ENCODE results near the gene SLC4A2. TPM values are rescaled to one million over a fixed set of nuclear protein-coding genes. Genes with fewer than 3 reads are reported as not detected.

The SLC4A2 gene
- total RNA-seq, 3 donors from 2014 or later (not counting 1 experiment from before 2014, with no cell fraction given), result 60.4 to 87.3 (median 66.1) TPM

DNA sequence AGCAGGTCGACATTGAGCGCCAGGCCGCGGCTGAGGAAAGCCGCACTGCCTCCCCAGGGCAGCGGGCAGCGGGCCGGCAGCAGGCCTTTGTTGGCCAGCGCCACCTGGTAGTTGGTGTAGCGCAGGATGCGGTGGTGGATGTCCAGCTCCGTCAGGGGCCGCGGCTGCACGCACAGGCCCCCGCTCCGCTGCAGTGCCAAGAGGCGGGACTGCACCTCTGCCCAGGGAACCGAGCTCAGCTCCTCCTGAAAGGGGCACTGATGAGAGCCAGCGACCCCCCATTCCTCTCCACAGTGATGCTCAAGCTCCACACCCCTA, 40.3 kb upstream of the SLC4A2 start:
- DNase-seq (no peak), ATAC-seq (no peak)
- Mint-ChIP-seq H3K27ac (peak overlapping the region in 1 of 2 donors; percentile 77), H3K27me3 (ENCODE audit: low read depth in 2 of 2) (peaks cover 0 to 43% of the 10 kb centered on the region in 2 donors), H3K9me3 (no peaks in the 10 kb centered on the region), H3K36me3 (no peaks in the 10 kb centered on the region), H3K4me1 (peaks cover 36 to 48% of the 10 kb centered on the region in 2 donors), H3K4me3 (peak overlapping the region; percentile 87)
- Histone ChIP-seq H3K9me3 (ENCODE audit: control insufficient read depth, insufficient read depth, low read length) (no peaks in the 10 kb centered on the region), H3K36me3 (ENCODE audit: control insufficient read depth, insufficient read depth, low read length) (no peaks in the 10 kb centered on the region), H3K27me3 (ENCODE audit: control insufficient read depth, insufficient read depth, low read length) (peaks cover 19% of the 10 kb centered on the region), H3K4me1 (ENCODE audit: control insufficient read depth, insufficient read depth, low read length) (peaks cover 35% of the 10 kb centered on the region), H3K27ac (ENCODE audit: low read length) (no peak overlapping the region), H3K4me3 (ENCODE audit: low read length) (no peak overlapping the region)
- 23% methylated on average over 20 of the region's 20 CpGs for WGBS (ENCODE audit: insufficient coverage)
- intact Hi-C loops (cut with micrococcal nuclease), result loop anchor here (5.0 to 10.0 kb wide), 2 partner anchors 57 to 354 kb away; no protein-coding TSS in a partner anchor
- TF ChIP-seq, protein P1, sequence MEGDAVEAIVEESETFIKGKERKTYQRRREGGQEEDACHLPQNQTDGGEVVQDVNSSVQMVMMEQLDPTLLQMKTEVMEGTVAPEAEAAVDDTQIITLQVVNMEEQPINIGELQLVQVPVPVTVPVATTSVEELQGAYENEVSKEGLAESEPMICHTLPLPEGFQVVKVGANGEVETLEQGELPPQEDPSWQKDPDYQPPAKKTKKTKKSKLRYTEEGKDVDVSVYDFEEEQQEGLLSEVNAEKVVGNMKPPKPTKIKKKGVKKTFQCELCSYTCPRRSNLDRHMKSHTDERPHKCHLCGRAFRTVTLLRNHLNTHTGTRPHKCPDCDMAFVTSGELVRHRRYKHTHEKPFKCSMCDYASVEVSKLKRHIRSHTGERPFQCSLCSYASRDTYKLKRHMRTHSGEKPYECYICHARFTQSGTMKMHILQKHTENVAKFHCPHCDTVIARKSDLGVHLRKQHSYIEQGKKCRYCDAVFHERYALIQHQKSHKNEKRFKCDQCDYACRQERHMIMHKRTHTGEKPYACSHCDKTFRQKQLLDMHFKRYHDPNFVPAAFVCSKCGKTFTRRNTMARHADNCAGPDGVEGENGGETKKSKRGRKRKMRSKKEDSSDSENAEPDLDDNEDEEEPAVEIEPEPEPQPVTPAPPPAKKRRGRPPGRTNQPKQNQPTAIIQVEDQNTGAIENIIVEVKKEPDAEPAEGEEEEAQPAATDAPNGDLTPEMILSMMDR (IDR thresholded peaks at IDR 0.05), result no peak

DNA sequence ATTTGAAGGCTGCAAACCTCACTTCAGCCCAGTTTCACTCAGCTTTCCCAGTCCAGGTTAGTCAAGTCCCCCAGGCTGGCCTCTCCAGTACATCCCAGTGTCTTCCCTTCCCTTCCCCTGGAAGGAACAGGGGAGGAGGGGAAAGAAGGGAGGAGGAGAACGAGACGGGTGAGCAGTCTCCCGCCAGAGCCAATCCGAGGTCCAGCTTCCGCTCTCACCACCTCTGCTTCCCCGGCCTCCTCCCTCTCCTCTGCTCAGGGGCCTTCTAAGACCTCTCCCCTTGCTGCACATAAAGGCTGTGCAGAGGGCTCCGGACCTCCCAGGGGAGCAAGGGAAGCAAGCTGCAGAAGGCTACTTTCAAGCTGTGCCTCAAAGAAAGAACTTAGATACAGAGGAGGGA, 39.2 kb upstream of the SLC4A2 start:
- peaks cover 27 to 37% of the 10 kb centered on the region in 2 donors for H3K4me1 Mint-ChIP-seq
- DNase-seq, result no peak
- TF ChIP-seq, protein P1 (IDR thresholded peaks at IDR 0.05), result no peak
- Histone ChIP-seq H3K27me3 (ENCODE audit: control insufficient read depth, insufficient read depth, low read length) (peaks cover 19% of the 10 kb centered on the region), H3K27ac (ENCODE audit: low read length) (no peak overlapping the region), H3K4me1 (ENCODE audit: control insufficient read depth, insufficient read depth, low read length) (peaks cover 23% of the 10 kb centered on the region), H3K36me3 (ENCODE audit: control insufficient read depth, insufficient read depth, low read length) (no peaks in the 10 kb centered on the region), H3K9me3 (ENCODE audit: control insufficient read depth, insufficient read depth, low read length) (no peaks in the 10 kb centered on the region), H3K4me3 (ENCODE audit: low read length) (no peak overlapping the region)
- intact Hi-C loops (cut with micrococcal nuclease), result no loop called here
- 79% methylated on average over 4 of the region's 7 CpGs for WGBS (ENCODE audit: insufficient coverage)
- no peak for ATAC-seq
- H3K4me3 Mint-ChIP-seq, result no peak overlapping the region
- H3K27ac Mint-ChIP-seq, result no peak overlapping the region
- H3K36me3 Mint-ChIP-seq, result no peaks in the 10 kb centered on the region
- no peaks in the 10 kb centered on the region for H3K9me3 Mint-ChIP-seq
- peaks cover 0 to 43% of the 10 kb centered on the region in 2 donors for H3K27me3 Mint-ChIP-seq (ENCODE audit: low read depth in 2 of 2)

DNA sequence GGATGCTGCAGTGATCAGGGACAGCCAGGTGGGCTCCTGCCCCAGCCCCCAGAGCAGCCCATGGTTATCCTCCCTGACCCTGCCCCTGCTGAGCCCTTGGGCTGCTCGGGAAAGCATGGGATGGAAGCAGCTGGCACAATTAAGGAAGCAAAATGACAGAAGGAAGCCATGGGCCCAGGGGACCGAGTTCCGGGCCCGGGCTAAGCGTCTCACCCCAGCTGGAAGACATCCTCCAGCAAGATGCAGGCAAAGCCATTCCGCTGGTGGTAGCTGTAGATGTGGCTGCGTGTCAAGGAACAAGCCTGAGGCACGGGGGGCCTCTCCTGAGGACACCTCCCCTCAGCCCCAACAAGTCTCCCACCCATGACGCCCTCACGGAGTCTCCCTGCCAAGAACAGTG, 36.2 kb upstream of the SLC4A2 start:
- H3K4me3 Mint-ChIP-seq, result no peak overlapping the region
- H3K27ac Mint-ChIP-seq, result no peak overlapping the region
- H3K27me3 Mint-ChIP-seq (ENCODE audit: low read depth in 2 of 2), result peaks cover 0 to 35% of the 10 kb centered on the region in 2 donors
- H3K4me1 Mint-ChIP-seq, result peaks cover 23% of the 10 kb centered on the region in 2 donors
- TF ChIP-seq, protein P1 (IDR thresholded peaks at IDR 0.05), result no peak
- no peaks in the 10 kb centered on the region for H3K36me3 Mint-ChIP-seq
- peaks cover 21% of the 10 kb centered on the region for H3K4me1 ChIP-seq (ENCODE audit: control insufficient read depth, insufficient read depth, low read length)
- no peak for ATAC-seq
- DNase-seq, result no peak
- intact Hi-C loops (cut with micrococcal nuclease), result no loop called here
- no peaks in the 10 kb centered on the region for H3K9me3 Mint-ChIP-seq
- no peak overlapping the region for H3K4me3 ChIP-seq (ENCODE audit: low read length)
- H3K27me3 ChIP-seq (ENCODE audit: control insufficient read depth, insufficient read depth, low read length), result peaks cover 19% of the 10 kb centered on the region
- no peaks in the 10 kb centered on the region for H3K36me3 ChIP-seq (ENCODE audit: control insufficient read depth, insufficient read depth, low read length)
- H3K27ac ChIP-seq (ENCODE audit: low read length), result no peak overlapping the region
- 84% methylated on average over 10 of the region's 10 CpGs for WGBS (ENCODE audit: insufficient coverage)
- no peaks in the 10 kb centered on the region for H3K9me3 ChIP-seq (ENCODE audit: control insufficient read depth, insufficient read depth, low read length)

DNA sequence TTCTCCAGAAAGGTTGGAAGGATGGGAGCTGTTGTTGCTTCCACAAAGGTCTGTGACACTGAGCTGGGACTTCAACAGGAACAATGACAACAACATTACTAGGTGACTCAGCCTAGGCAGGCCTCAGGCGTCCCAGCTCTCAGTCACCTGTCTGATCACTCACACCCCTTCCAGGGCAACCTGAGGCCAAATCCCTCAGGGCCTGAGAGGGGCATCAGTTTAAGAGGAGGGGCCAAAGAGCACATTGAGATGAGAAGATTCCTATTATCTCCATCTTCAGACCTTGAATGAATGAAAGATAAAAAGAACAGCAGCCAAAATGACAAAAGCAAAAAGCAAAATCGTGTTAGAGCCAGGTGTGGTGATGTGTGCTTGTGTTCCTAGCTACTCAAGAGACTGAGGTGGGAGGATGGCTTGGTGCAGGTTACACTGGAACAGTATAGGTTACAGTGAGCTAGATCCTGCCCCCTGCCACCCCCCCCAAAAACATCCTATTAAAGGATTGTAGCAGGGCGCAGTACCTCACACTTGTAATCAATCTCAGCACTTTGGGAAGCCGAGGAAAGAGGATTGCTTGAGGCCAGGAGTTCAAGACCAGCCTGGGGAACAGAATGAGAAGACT, 34.8 kb upstream of the SLC4A2 start, which contains the start of gene ATG9B:
Gene ATG9B (minus strand): TSS at position 60 of the 622 bp plus-strand sequence. CDS start 71 bp downstream, outside the sequence.
- peaks cover 16 to 18% of the 10 kb centered on the region in 2 donors for H3K4me1 Mint-ChIP-seq
- H3K27ac ChIP-seq (ENCODE audit: low read length), result no peak within 1 kb of the TSS
- peaks cover 0 to 24% of the 10 kb centered on the region in 2 donors for H3K27me3 Mint-ChIP-seq (ENCODE audit: low read depth in 2 of 2)
- H3K4me3 Mint-ChIP-seq, result no peak within 1 kb of the TSS
- ATAC-seq, result no peak
- H3K27me3 ChIP-seq (ENCODE audit: control insufficient read depth, insufficient read depth, low read length), result peaks cover 13% of the 10 kb centered on the region
- H3K9me3 Mint-ChIP-seq, result no peaks in the 10 kb centered on the region
- H3K4me1 ChIP-seq (ENCODE audit: control insufficient read depth, insufficient read depth, low read length), result peaks cover 19% of the 10 kb centered on the region
- no peaks in the 10 kb centered on the region for H3K36me3 Mint-ChIP-seq
- WGBS (ENCODE audit: insufficient coverage), result 92% methylated on average over 4 of the region's 4 CpGs
- no peak for DNase-seq
- no peak within 1 kb of the TSS for H3K27ac Mint-ChIP-seq
- H3K9me3 ChIP-seq (ENCODE audit: control insufficient read depth, insufficient read depth, low read length), result no peaks in the 10 kb centered on the region
- TF ChIP-seq, protein P1 (IDR thresholded peaks at IDR 0.05), result no peak
- H3K4me3 ChIP-seq (ENCODE audit: low read length), result no peak within 1 kb of the TSS
- H3K36me3 ChIP-seq (ENCODE audit: control insufficient read depth, insufficient read depth, low read length), result no peaks in the 10 kb centered on the region
- intact Hi-C loops (cut with micrococcal nuclease), result no loop called here
